WTC11 (cell line): Measurements from ENCODE around the gene CACNG7. TPM values are rescaled to one million over a fixed set of nuclear protein-coding genes. Genes with fewer than 3 reads are reported as not detected.

ENCODE experiments used
- ATAC-seq: fragments of 200-7000 bp; cut with Tn5 transposase; 2 replicates; pipeline ENCODE4 v1.10.0; 2021; ENCODE audit warnings: mild to moderate bottlenecking, moderate library complexity
- CTCF ChIA-PET: fragments of 300-600 bp; sonication (Branson Sonifier 250); formaldehyde crosslinking; loops from one replicate; lab custom pipeline; 2021; ENCODE audit warnings: antibody characterized with exemption; lab: Charles Lee
- POLR2A ChIA-PET: fragments of 350-600 bp; sonication (Branson Sonifier 250); formaldehyde crosslinking; loops from one replicate; lab custom pipeline; 2021; ENCODE audit warnings: antibody characterized with exemption; lab: Charles Lee
- DNase-seq: peaks from one replicate; pipeline ENCODE4 v3.0.0; 2021; ENCODE audit warnings: low spot score
- H3K27ac Mint-ChIP-seq: 2 replicates; pipeline ENCODE4 v1.8.0; 2021; ENCODE audit warnings: mixed read lengths
- H3K27me3 Mint-ChIP-seq: 2 replicates; pipeline ENCODE4 v1.8.0; 2021; ENCODE audit warnings: low read depth, mild to moderate bottlenecking, moderate library complexity, mixed read lengths
- H3K36me3 Mint-ChIP-seq: 2 replicates; pipeline ENCODE4 v1.8.0; 2021; ENCODE audit warnings: mixed read lengths
- H3K4me1 Mint-ChIP-seq: 2 replicates; pipeline ENCODE4 v1.8.0; 2022; ENCODE audit warnings: mixed read lengths
- H3K4me3 Mint-ChIP-seq: 2 replicates; pipeline ENCODE4 v1.8.0; 2021; ENCODE audit warnings: mild to moderate bottlenecking, moderate library complexity, mixed read lengths
- H3K9me3 Mint-ChIP-seq: 2 replicates; pipeline ENCODE4 v1.8.0; 2021; ENCODE audit warnings: mixed read lengths
- AFF4 ChIP-seq: sonication (generic); formaldehyde crosslinking; IDR thresholded peaks from 2 replicates; pipeline ENCODE4 v1.8.1; 2023; ENCODE audit warnings: mild to moderate bottlenecking, missing genetic modification reagents, borderline replicate concordance
- ARID4B ChIP-seq: sonication (generic); formaldehyde crosslinking; IDR thresholded peaks from 2 replicates; pipeline ENCODE4 v1.8.0; 2023; ENCODE audit warnings: missing genetic modification reagents, mild to moderate bottlenecking, borderline replicate concordance
- CREM ChIP-seq: sonication (generic); formaldehyde crosslinking; IDR thresholded peaks from 2 replicates; pipeline ENCODE4 v1.8.1; 2022; ENCODE audit warnings: mild to moderate bottlenecking, missing genetic modification reagents, moderate library complexity
- ELF4 ChIP-seq: sonication (generic); formaldehyde crosslinking; IDR thresholded peaks from 2 replicates; pipeline ENCODE4 v1.8.1; 2022; ENCODE audit warnings: low read depth, mild to moderate bottlenecking, moderate library complexity, missing genetic modification reagents
- EMX1 ChIP-seq: fragments of 250-450 bp; sonication (Bioruptor Pico); IDR thresholded peaks from 2 replicates; pipeline ENCODE4 v1.8.0; 2021; ENCODE audit warnings: mild to moderate bottlenecking
- FOXK1 ChIP-seq: sonication (generic); formaldehyde crosslinking; IDR thresholded peaks from 2 replicates; pipeline ENCODE4 v1.8.0; 2022; ENCODE audit warnings: mild to moderate bottlenecking, moderate library complexity, missing genetic modification reagents
- GTF2I ChIP-seq: fragments of 250-450 bp; sonication (Bioruptor Pico); conservative IDR thresholded peaks from 2 replicates; pipeline ENCODE4 v1.4.0; 2021; ENCODE audit warnings: mild to moderate bottlenecking
- JAZF1 ChIP-seq: fragments of 250-450 bp; sonication (Bioruptor Pico); IDR thresholded peaks from 2 replicates; pipeline ENCODE4 v1.9.0; 2021; ENCODE audit warnings: moderate library complexity, mild to moderate bottlenecking, inconsistent platforms
- KAT7 ChIP-seq: sonication (generic); formaldehyde crosslinking; IDR thresholded peaks from 2 replicates; pipeline ENCODE4 v1.8.1; 2023; ENCODE audit warnings: missing genetic modification reagents, mild to moderate bottlenecking, borderline replicate concordance
- MLX ChIP-seq: sonication (generic); formaldehyde crosslinking; IDR thresholded peaks from 2 replicates; pipeline ENCODE4 v1.8.1; 2023; ENCODE audit warnings: mild to moderate bottlenecking, missing genetic modification reagents, moderate library complexity
- NFATC4 ChIP-seq: fragments of 250-450 bp; sonication (Bioruptor Pico); IDR thresholded peaks from 2 replicates; pipeline ENCODE4 v1.9.0; 2021; ENCODE audit warnings: mild to moderate bottlenecking
- USF2 ChIP-seq: sonication (generic); formaldehyde crosslinking; IDR thresholded peaks from 2 replicates; pipeline ENCODE4 v1.8.1; 2023; ENCODE audit warnings: mild to moderate bottlenecking, missing genetic modification reagents, moderate library complexity
- ZNF219 ChIP-seq: sonication (generic); formaldehyde crosslinking; IDR thresholded peaks from 2 replicates; pipeline ENCODE4 v1.8.0; 2023; ENCODE audit warnings: missing genetic modification reagents, mild to moderate bottlenecking, borderline replicate concordance
- ZNF281 ChIP-seq: sonication (generic); formaldehyde crosslinking; IDR thresholded peaks from 2 replicates; pipeline ENCODE4 v1.8.0; 2023; ENCODE audit warnings: mild to moderate bottlenecking, missing genetic modification reagents
- total RNA-seq: library from RNA; stranded (reverse); gene quantifications from 3 replicates; pipeline ENCODE4 v1.2.3, GENCODE V29; 2021

The CACNG7 gene
- total RNA-seq, 1 experiment from 2014 or later, result 33.3 TPM

GRCh38 chr19:53958823-53959757 is 50.0 kb downstream of the CACNG7 start:
- H3K27me3 Mint-ChIP-seq, result peaks cover 5% of the 10 kb centered on the region; the same call in 1 of the 2 replicates
- no peaks in the 10 kb centered on the region for H3K9me3 Mint-ChIP-seq
- peaks cover 3% of the 10 kb centered on the region; the same call in 1 of the 2 replicates for H3K36me3 Mint-ChIP-seq
- DNase-seq (peak; percentile 65), ATAC-seq (peak; percentile 9)
- POLR2A ChIA-PET, result interaction anchor here (0.6 to 1.6 kb wide), 8 partner anchors 15 to 156 kb away, joined by 3 to 13 read pairs (median 4); partner anchors contain the start of gene MYADM
- H3K4me1 Mint-ChIP-seq, result peaks cover 56% of the 10 kb centered on the region
- H3K4me3 Mint-ChIP-seq, result peak overlapping the region; percentile 79
- CTCF ChIA-PET, result interaction anchor here (0.7 to 6.4 kb wide), 13 partner anchors 11 to 202 kb away, joined by 3 to 38 read pairs (median 6); no protein-coding TSS in a partner anchor
- TF ChIP-seq ZNF281 (CRISPR knock-in tag) (0 out of 2 replicates have a peak, but pooled peaks have one; percentile 55), EMX1 (CRISPR knock-in tag) (no peak)
- peak overlapping the region; percentile 95 for H3K27ac Mint-ChIP-seq

GRCh38 chr19:53960187-53960586 is 51.1 kb downstream of the CACNG7 start:
- ATAC-seq (peak; percentile 4; the same call in 1 of the 2 replicates), DNase-seq (no peak)
- Mint-ChIP-seq H3K4me3 (peak overlapping the region; percentile 79), H3K27ac (peak overlapping the region; percentile 71), H3K36me3 (peaks cover 12% of the 10 kb centered on the region), H3K27me3 (peaks cover 5% of the 10 kb centered on the region; the same call in 1 of the 2 replicates), H3K9me3 (no peaks in the 10 kb centered on the region), H3K4me1 (peaks cover 61% of the 10 kb centered on the region)
- ChIA-PET CTCF (interaction anchor here (0.6 to 6.4 kb wide), 7 partner anchors 13 to 79 kb away, joined by 3 to 38 read pairs (median 8); no protein-coding TSS in a partner anchor), POLR2A (interaction anchor here (0.6 to 1.2 kb wide), 5 partner anchors 12 to 101 kb away, joined by 4 to 13 read pairs (median 7); partner anchors contain the start of gene MYADM)
- TF ChIP-seq CREM (CRISPR knock-in tag) (no peak), NFATC4 (CRISPR knock-in tag) (no peak), FOXK1 (CRISPR knock-in tag) (no peak), MLX (CRISPR knock-in tag) (no peak), KAT7 (CRISPR knock-in tag) (no peak), ZNF219 (0 out of 2 replicates have a peak, but pooled peaks have one; percentile 43), AFF4 (CRISPR knock-in tag) (no peak), JAZF1 (CRISPR knock-in tag) (no peak), GTF2I (CRISPR knock-in tag) (no peak), USF2 (CRISPR knock-in tag) (0 out of 2 replicates have a peak, but pooled peaks have one; percentile 5), ELF4 (CRISPR knock-in tag) (no peak), ARID4B (CRISPR knock-in tag) (peak; percentile 67; the same call in 1 of the 2 replicates), ZNF281 (CRISPR knock-in tag) (no peak)
